ENCODE measurements around the gene KIF3A.

The KIF3A gene

GRCh38 chr5:132675936-132676689 lies 61.2 kb downstream of the KIF3A start:
- no peaks in the 10 kb centered on the region for H3K36me3 ChIP-seq (ENCODE audit: insufficient read depth, low read length)
- H3K9me3 ChIP-seq (ENCODE audit: insufficient read depth, low read length, severe bottlenecking), result no peaks in the 10 kb centered on the region
- H3K9ac ChIP-seq (ENCODE audit: low read depth, low read length), result no peak overlapping the region
- H3K4me1 ChIP-seq (ENCODE audit: insufficient read depth, low read length), result no peaks in the 10 kb centered on the region
- no peak overlapping the region for H2AFZ ChIP-seq (ENCODE audit: low read depth, low read length)
- DNase-seq (no peak), ATAC-seq (ENCODE audit: insufficient read depth, low read depth) (0 out of 3 replicates have a peak, but pooled peaks have one; percentile 14)
- H3K27ac ChIP-seq (ENCODE audit: low read length), result no peak overlapping the region
- H3K4me2 ChIP-seq (ENCODE audit: insufficient read depth, low read length), result no peak overlapping the region
- H3K4me3 ChIP-seq (ENCODE audit: low read depth in 1 of 2, low read length in 2 of 2), result no peak overlapping the region
- H3K27me3 ChIP-seq (ENCODE audit: insufficient read depth, low read length, poor library complexity), result no peaks in the 10 kb centered on the region
- TF ChIP-seq EZH2 (IDR thresholded peaks at IDR 0.05; ENCODE audit: borderline replicate concordance, low read depth, low read length, severe bottlenecking) (no peak), CTCF (IDR thresholded peaks at IDR 0.05; ENCODE audit: borderline replicate concordance, extremely low read depth, low read length, poor library complexity, severe bottlenecking) (no peak)
- H3K79me2 ChIP-seq (ENCODE audit: insufficient read depth, low read length), result no peaks in the 10 kb centered on the region
- H4K20me1 ChIP-seq (ENCODE audit: insufficient read depth, low read length), result no peaks in the 10 kb centered on the region

- Histone ChIP-seq H3K79me2 (ENCODE audit: insufficient read depth, low read length) (no peaks in the 10 kb centered on the region), H3K9me3 (ENCODE audit: insufficient read depth, low read length, severe bottlenecking) (no peaks in the 10 kb centered on the region), H3K4me1 (ENCODE audit: insufficient read depth, low read length) (no peaks in the 10 kb centered on the region), H3K4me3 (ENCODE audit: low read depth in 1 of 2, low read length in 2 of 2) (no peak overlapping the region), H3K36me3 (ENCODE audit: insufficient read depth, low read length) (no peaks in the 10 kb centered on the region), H3K27me3 (ENCODE audit: insufficient read depth, low read length, poor library complexity) (no peaks in the 10 kb centered on the region), H3K27ac (ENCODE audit: low read length) (no peak overlapping the region), H3K9ac (ENCODE audit: low read depth, low read length) (no peak overlapping the region), H4K20me1 (ENCODE audit: insufficient read depth, low read length) (no peaks in the 10 kb centered on the region), H3K4me2 (ENCODE audit: insufficient read depth, low read length) (no peak overlapping the region), H2AFZ (ENCODE audit: low read depth, low read length) (no peak overlapping the region)
- TF ChIP-seq CTCF (IDR thresholded peaks at IDR 0.05; ENCODE audit: borderline replicate concordance, extremely low read depth, low read length, poor library complexity, severe bottlenecking) (no peak), EZH2 (IDR thresholded peaks at IDR 0.05; ENCODE audit: borderline replicate concordance, low read depth, low read length, severe bottlenecking) (no peak)
- DNase-seq (no peak), ATAC-seq (ENCODE audit: insufficient read depth, low read depth) (no peak)
Observed at GRCh38 chr5:132674671-132675506, 62.5 kb downstream of the KIF3A start.

- Histone ChIP-seq H3K27ac (ENCODE audit: low read length) (no peak within 1 kb of the TSS), H3K79me2 (ENCODE audit: insufficient read depth, low read length) (no peaks in the 10 kb centered on the region), H4K20me1 (ENCODE audit: insufficient read depth, low read length) (no peaks in the 10 kb centered on the region), H3K4me2 (ENCODE audit: insufficient read depth, low read length) (no peak within 1 kb of the TSS), H3K9me3 (ENCODE audit: insufficient read depth, low read length, severe bottlenecking) (no peaks in the 10 kb centered on the region), H3K27me3 (ENCODE audit: insufficient read depth, low read length, poor library complexity) (no peaks in the 10 kb centered on the region), H2AFZ (ENCODE audit: low read depth, low read length) (no peak within 1 kb of the TSS), H3K9ac (ENCODE audit: low read depth, low read length) (no peak within 1 kb of the TSS), H3K36me3 (ENCODE audit: insufficient read depth, low read length) (no peaks in the 10 kb centered on the region), H3K4me3 (ENCODE audit: low read depth in 1 of 2, low read length in 2 of 2) (no peak within 1 kb of the TSS), H3K4me1 (ENCODE audit: insufficient read depth, low read length) (no peaks in the 10 kb centered on the region)
- TF ChIP-seq EZH2 (IDR thresholded peaks at IDR 0.05; ENCODE audit: borderline replicate concordance, low read depth, low read length, severe bottlenecking) (no peak), CTCF (IDR thresholded peaks at IDR 0.05; ENCODE audit: borderline replicate concordance, extremely low read depth, low read length, poor library complexity, severe bottlenecking) (no peak)
- no peak for DNase-seq
- ATAC-seq (ENCODE audit: insufficient read depth, low read depth), result peak; percentile 37; the same call in 2 of the 3 replicates
Observed at GRCh38 chr5:132673939-132674630, 63.3 kb downstream of the KIF3A start, which contains the start of gene IL4. IL4 (plus strand) TSS chr5:132673989; CDS start chr5:132674051, 62 bp downstream.
